GM21528 (cell line): ENCODE results near the gene SMC6.
A peak's percentile ranks its signal among the peaks of the same experiment; 100 is the strongest.

Source experiments
- ATAC-seq: cut with Tn5 transposase; IDR thresholded peaks from one replicate; pipeline ENCODE4 v1.9.1; 2021; ENCODE audit warnings: mild to moderate bottlenecking, moderate library complexity; ENCODE audit not compliant: unreplicated experiment, low FRiP score

Gene SMC6

DNA sequence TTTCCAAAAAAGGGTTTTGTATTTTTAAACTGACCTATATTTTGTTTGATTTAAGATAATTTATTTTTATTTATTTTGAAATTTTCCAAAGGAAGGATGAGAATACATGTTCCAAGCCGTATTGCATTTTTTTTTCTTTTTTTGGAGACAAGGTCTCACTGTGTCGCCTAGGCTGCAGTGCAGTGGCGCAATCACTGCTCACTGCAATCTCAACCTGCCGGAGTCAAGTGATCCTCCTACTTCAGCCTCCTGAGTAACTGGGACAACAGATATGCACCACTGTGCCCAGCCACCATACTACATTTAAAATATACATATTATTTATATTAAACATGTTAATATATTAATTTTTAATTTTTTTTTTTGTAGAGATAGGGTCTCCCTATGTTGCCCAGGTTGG lies 15.3 kb upstream of the SMC6 start:
- ATAC-seq: no peak

GRCh38 chr2:17765398-17765797 lies 11.8 kb upstream of the SMC6 start:
- no peak for ATAC-seq

DNA sequence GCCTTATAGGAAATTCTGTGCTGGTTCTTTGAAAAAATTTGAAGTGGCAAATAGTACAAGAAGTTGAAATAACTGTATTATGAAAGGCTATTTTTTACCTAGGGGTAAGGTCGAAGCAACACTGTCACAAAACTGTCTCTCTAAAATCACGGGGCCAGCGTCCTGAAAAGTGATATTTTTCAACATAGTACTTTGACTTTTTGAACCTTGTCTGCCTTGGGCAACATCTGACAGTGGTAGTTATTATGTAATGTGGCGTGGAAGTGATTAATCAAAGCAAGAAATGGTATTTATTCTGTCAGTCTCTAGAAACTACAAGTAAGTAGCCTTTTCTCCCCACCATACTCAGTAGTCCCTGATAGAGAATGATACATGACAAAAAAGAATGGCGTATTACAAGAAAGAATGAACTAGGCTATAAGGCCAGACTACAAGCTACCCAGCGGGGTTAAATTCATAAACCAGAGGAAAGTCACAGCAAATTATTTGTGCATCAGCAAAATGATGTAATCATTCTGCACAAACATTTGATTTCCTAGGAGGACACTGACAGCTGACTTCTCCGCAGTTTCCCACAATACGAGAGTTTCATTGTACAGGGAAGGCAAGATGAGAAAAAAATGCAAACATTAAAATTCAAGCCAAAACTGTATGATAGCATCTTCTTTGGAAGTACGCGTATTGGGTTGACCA lies 10.2 kb upstream of the SMC6 start:
- no peak for ATAC-seq

- no peak for ATAC-seq
Observed at GRCh38 chr2:17762451-17762850, 8.8 kb upstream of the SMC6 start.

DNA sequence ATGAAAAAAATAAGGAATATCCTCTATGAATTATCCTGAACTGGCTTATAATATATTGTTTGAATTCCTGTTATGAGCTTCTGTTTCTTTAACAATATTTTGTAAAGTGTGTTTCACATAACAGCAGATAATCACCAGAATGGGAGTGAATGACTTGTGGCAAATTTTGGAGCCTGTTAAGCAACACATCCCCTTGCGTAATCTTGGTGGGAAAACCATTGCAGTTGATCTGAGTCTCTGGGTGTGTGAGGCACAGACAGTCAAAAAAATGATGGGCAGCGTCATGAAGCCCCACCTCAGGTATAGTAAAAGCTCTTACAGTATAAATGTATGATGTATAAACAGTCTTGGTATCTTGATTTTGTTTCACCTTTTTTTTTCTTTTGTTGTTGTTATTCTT lies 6.2 kb upstream of the SMC6 start:
- ATAC-seq: no peak

DNA sequence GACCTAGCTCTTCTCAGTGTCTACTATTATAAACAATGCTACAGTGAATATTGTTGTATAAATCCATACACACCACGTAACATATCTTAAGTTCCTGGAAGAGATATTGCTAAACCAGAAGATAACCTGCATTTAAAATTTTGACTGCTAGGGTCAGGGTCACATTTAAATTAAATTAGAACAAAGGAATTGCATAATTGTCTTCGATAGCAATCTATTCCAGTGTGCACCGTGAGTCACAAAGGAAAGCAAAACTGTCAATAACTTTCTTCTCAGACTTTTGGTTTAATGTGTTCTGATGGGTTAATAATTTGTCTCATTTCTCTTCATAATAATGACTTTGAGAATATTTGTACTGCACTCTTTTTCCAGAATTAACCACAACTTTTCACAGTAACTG lies 4.5 kb upstream of the SMC6 start:
- no peak for ATAC-seq

DNA sequence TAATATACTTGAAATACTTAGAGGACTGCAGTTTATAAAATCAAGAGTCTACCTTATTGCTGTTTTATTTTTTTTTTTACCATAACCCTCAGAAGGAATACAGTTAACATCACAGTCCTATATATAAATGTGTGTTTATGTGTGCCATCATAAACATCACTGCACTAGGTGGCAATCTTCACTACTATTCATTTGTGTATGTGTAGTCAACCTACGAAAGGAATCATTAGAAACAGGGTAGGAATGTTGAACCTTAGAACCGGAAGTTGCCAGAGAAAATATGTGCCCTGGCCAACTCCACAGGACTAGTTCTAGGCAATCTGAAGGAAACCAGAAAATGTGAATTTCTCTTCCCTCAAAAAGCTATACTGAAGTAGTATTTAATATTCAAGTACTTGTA lies 3.7 kb upstream of the SMC6 start:
- no peak for ATAC-seq

DNA sequence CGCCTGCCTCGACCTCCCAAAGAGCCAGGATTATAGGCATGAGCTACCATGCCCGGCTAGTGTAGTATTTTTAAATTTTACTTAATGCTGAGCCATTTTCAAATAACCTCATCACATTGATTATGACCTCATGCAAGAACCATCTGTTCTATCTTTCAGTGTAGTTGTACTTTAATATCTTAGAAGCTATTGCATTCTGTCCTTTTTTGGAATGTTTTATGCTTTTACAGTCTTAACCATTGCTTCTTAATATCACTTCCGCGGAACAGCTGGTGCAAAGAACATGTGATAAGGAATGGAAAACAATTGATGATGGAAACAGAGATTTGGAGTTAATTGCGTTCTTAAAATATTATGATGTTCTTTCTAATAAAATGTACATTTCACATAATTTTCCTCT lies 3.1 kb upstream of the SMC6 start:
- no peak for ATAC-seq

GRCh38 chr2:17754773-17755425 lies 1.3 kb upstream of the SMC6 start:
- ATAC-seq: no peak

GRCh38 chr2:17752892-17753802 lies 463 bp downstream of the SMC6 start:
- ATAC-seq: peak; percentile 37

DNA sequence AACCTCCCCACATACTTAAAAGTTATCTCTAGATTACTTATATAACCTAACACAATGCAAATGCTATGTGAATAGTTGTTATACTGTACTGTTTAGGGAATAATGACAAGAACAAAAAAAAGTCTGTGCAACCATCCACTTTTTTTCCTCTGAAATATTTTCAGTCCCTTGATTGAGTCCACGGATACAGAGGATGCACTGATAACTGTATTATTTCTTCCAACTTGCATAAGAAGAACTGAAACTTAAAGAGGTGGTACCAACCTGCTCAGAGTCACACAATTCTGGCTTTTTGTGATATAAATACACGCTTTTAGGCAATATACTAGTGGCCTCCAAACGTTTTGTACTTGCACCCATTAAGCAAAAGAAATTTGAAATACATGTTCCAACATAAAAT lies 1.4 kb downstream of the SMC6 start:
- ATAC-seq: peak; percentile 24

- peak; percentile 30 for ATAC-seq
Observed at GRCh38 chr2:17749753-17750438, 3.7 kb downstream of the SMC6 start.

DNA sequence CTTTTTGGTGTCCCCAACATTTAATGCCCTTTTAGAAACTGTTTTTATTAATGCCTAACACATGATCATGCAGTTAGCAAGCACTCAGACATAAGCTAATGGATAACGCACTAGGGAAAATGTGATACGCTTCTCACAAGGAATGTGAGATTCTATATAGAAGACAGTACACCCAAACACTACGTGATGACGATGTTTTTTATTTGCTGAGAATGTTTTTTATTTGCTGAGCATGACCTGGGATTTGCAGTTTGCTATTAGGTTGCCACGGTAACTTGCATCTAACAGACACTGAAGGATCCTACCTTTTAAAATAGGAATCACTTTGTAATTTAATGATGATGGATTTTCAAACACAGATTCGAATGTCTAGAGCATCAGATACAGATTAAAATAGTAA lies 4.9 kb downstream of the SMC6 start:
- ATAC-seq: no peak

- no peak for ATAC-seq
Observed at GRCh38 chr2:17747684-17748452, 5.7 kb downstream of the SMC6 start.

GRCh38 chr2:17740203-17740602 lies 13.4 kb downstream of the SMC6 start:
- no peak for ATAC-seq

DNA sequence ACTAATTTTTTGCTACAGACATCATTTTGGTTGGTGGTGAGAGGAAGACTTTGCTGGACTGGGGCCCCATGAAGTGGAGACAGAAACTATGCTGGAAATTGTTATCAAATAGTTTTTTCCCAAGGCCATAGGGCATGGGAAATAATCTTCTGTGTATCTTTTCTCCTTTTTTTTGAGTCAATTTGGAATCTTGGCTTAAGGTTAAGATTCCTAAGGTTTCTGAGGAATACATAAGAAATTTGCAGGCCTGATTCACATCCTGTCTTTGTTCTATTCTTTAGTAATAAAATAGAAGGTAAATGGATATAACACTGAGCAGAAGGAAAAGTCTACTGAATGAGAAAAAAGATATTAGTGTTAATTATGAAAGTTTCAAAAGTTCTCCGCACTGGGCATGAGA lies 16.6 kb downstream of the SMC6 start:
- ATAC-seq: no peak

DNA sequence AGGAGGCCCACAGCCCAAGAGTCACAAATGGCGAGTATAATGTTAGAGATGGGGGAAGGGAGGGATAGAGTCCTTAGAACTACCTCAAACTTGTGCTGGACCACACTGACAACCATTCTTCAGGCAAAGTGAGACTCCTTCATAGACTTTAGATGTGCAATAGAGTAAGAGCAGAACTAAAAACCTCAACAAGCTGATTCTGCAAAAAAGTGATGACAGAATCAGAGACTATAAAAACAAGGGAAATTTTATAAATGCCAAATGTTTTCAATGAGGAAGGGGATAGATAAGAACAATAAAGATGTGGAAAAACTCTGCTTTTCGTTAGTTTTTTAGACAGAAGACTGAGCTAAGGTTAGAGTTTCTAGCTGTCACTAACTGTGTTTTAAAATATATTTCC lies 17.7 kb downstream of the SMC6 start:
- ATAC-seq: no peak

DNA sequence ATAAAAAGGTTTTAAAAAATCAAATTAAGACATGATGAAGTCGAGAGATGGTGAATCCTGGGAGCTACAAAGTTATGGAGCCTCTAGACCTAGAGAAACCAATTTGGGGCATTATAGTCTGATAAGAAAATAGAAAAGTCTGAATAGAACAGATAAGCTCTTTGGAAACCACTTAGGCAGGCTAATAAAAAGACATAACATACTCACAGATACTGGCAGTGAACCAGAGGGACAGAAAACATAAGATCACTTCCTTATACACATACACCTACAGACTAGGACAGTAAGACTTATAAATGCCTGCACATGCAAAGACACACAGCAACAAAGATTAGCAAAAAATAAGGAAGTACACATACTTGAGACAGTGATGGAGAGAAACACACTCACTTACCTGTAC lies 20.0 kb downstream of the SMC6 start:
- ATAC-seq: no peak

GRCh38 chr2:17729880-17730279 lies 23.7 kb downstream of the SMC6 start:
- ATAC-seq: no peak

- ATAC-seq: no peak
Observed at GRCh38 chr2:17728210-17728609, 25.4 kb downstream of the SMC6 start.
